ENCODE data around the gene ABI1.

The ABI1 gene

DNA sequence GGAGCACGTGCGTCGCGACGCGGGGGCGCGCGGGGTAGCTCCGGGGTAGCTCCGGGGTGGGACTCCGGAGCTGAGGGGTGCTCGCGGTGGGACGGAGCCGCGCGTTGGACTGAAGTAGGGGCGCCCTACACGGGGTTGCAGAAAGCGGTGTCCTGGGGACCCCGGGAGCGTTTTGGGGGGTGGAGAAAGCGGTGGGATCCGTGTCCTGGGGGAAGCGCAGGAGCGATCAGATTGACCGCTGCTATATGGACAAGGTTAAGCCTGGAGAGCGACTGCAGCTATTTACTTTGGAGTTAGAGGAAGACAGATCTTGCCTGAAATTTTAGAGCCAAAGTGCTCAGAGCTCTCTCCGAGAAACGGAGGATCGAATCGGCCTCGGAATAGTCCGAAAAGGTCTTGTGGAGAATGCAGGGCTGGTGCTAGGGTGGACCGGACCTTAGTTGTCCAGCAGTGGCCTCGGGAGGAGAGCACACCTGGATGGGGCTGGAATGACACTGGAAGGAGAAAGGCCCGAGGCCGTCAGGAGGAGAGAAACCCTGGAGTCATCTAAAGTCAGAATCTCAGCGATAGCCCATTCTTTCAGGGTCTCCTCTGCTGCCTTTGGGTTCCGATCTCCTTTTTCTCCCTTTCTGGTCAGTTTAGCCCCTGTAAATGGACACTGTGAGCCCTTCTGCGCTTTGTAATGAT lies 162.7 kb downstream of the ABI1 start:
- peaks cover 33% of the 10 kb centered on the region for H3K36me3 ChIP-seq (ENCODE audit: insufficient read depth, low read length)
- H3K4me1 ChIP-seq (ENCODE audit: insufficient read depth, low read length, severe bottlenecking) = peaks cover 26% of the 10 kb centered on the region
- H3K79me2 ChIP-seq (ENCODE audit: insufficient read depth, low read length) = peaks cover 48% of the 10 kb centered on the region
- H3K27me3 ChIP-seq (ENCODE audit: insufficient read depth, low read length) = no peaks in the 10 kb centered on the region
- H3K4me2 ChIP-seq (ENCODE audit: low read length) = peak overlapping the region; percentile 97
- peak overlapping the region; percentile 97 for H3K9ac ChIP-seq (ENCODE audit: low read length)
- H2AFZ ChIP-seq (ENCODE audit: low read length) = no peak overlapping the region
- peak overlapping the region; percentile 94 for H3K4me3 ChIP-seq (ENCODE audit: low read depth, low read length, poor library complexity, severe bottlenecking)
- peak overlapping the region; percentile 71 for H3K27ac ChIP-seq (ENCODE audit: low read depth, low read length, poor library complexity, severe bottlenecking)
- H3K9me2 ChIP-seq (ENCODE audit: low read depth, low read length) = no peaks in the 10 kb centered on the region
- no peaks in the 10 kb centered on the region for H4K20me1 ChIP-seq (ENCODE audit: insufficient read depth, low read length)
- H3F3A ChIP-seq (ENCODE audit: insufficient read depth, low read length) = no peaks in the 10 kb centered on the region
- TF ChIP-seq, protein P1, sequence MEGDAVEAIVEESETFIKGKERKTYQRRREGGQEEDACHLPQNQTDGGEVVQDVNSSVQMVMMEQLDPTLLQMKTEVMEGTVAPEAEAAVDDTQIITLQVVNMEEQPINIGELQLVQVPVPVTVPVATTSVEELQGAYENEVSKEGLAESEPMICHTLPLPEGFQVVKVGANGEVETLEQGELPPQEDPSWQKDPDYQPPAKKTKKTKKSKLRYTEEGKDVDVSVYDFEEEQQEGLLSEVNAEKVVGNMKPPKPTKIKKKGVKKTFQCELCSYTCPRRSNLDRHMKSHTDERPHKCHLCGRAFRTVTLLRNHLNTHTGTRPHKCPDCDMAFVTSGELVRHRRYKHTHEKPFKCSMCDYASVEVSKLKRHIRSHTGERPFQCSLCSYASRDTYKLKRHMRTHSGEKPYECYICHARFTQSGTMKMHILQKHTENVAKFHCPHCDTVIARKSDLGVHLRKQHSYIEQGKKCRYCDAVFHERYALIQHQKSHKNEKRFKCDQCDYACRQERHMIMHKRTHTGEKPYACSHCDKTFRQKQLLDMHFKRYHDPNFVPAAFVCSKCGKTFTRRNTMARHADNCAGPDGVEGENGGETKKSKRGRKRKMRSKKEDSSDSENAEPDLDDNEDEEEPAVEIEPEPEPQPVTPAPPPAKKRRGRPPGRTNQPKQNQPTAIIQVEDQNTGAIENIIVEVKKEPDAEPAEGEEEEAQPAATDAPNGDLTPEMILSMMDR (IDR thresholded peaks at IDR 0.05; ENCODE audit: low read length) = no peak
- no peak for TF ChIP-seq EZH2 (IDR thresholded peaks at IDR 0.05; ENCODE audit: borderline replicate concordance, low read length)
- no peaks in the 10 kb centered on the region for H3K9me3 ChIP-seq (ENCODE audit: low read length)

- H3F3A ChIP-seq (ENCODE audit: insufficient read depth, low read length) = no peaks in the 10 kb centered on the region
These were observed 163.4 kb downstream of the ABI1 start, which contains the start of gene PDSS1 for GRCh38 chr10:26697163-26697921. Gene PDSS1, plus strand, starts transcription at chr10:26697701. Its CDS starts 11 bp downstream, at chr10:26697712.

GRCh38 chr10:26696786-26697162 lies 164.0 kb downstream of the ABI1 start:
- Histone ChIP-seq H3K9me2 (ENCODE audit: low read depth, low read length) (no peaks in the 10 kb centered on the region), H3K4me1 (ENCODE audit: insufficient read depth, low read length, severe bottlenecking) (peaks cover 26% of the 10 kb centered on the region), H3K9ac (ENCODE audit: low read length) (peak overlapping the region; percentile 97), H2AFZ (ENCODE audit: low read length) (peak overlapping the region; percentile 76; the same call in 1 of the 2 replicates), H3K4me3 (ENCODE audit: low read depth, low read length, poor library complexity, severe bottlenecking) (peak overlapping the region; percentile 94), H3K36me3 (ENCODE audit: insufficient read depth, low read length) (peaks cover 21% of the 10 kb centered on the region), H3K27me3 (ENCODE audit: insufficient read depth, low read length) (no peaks in the 10 kb centered on the region), H4K20me1 (ENCODE audit: insufficient read depth, low read length) (no peaks in the 10 kb centered on the region), H3K79me2 (ENCODE audit: insufficient read depth, low read length) (peaks cover 41% of the 10 kb centered on the region), H3K27ac (ENCODE audit: low read depth, low read length, poor library complexity, severe bottlenecking) (peak overlapping the region; percentile 71), H3F3A (ENCODE audit: insufficient read depth, low read length) (no peaks in the 10 kb centered on the region), H3K4me2 (ENCODE audit: low read length) (peak overlapping the region; percentile 97), H3K9me3 (ENCODE audit: low read length) (no peaks in the 10 kb centered on the region)
- TF ChIP-seq, protein P1 (IDR thresholded peaks at IDR 0.05; ENCODE audit: low read length) = no peak
- no peak for TF ChIP-seq EZH2 (IDR thresholded peaks at IDR 0.05; ENCODE audit: borderline replicate concordance, low read length)

More at GRCh38 chr10:26697163-26697921, 163.4 kb downstream of the ABI1 start, which contains the start of gene PDSS1:
- Histone ChIP-seq H3K4me2 (ENCODE audit: low read length) (peak within 1 kb of the TSS; percentile 97), H2AFZ (ENCODE audit: low read length) (peak within 1 kb of the TSS; percentile 76; the same call in 1 of the 2 replicates), H4K20me1 (ENCODE audit: insufficient read depth, low read length) (no peaks in the 10 kb centered on the region), H3K36me3 (ENCODE audit: insufficient read depth, low read length) (peaks cover 25% of the 10 kb centered on the region), H3K9me2 (ENCODE audit: low read depth, low read length) (no peaks in the 10 kb centered on the region), H3K27me3 (ENCODE audit: insufficient read depth, low read length) (no peaks in the 10 kb centered on the region), H3K4me1 (ENCODE audit: insufficient read depth, low read length, severe bottlenecking) (peaks cover 26% of the 10 kb centered on the region), H3K27ac (ENCODE audit: low read depth, low read length, poor library complexity, severe bottlenecking) (peak within 1 kb of the TSS; percentile 71), H3K4me3 (ENCODE audit: low read depth, low read length, poor library complexity, severe bottlenecking) (peak within 1 kb of the TSS; percentile 94), H3K9ac (ENCODE audit: low read length) (peak within 1 kb of the TSS; percentile 97), H3K9me3 (ENCODE audit: low read length) (no peaks in the 10 kb centered on the region), H3K79me2 (ENCODE audit: insufficient read depth, low read length) (peaks cover 41% of the 10 kb centered on the region)
- TF ChIP-seq EZH2 (IDR thresholded peaks at IDR 0.05; ENCODE audit: borderline replicate concordance, low read length) = no peak
- TF ChIP-seq, protein P1 (IDR thresholded peaks at IDR 0.05; ENCODE audit: low read length) = no peak
